ENCODE results near the gene GABRR3.

The GABRR3 gene

DNA sequence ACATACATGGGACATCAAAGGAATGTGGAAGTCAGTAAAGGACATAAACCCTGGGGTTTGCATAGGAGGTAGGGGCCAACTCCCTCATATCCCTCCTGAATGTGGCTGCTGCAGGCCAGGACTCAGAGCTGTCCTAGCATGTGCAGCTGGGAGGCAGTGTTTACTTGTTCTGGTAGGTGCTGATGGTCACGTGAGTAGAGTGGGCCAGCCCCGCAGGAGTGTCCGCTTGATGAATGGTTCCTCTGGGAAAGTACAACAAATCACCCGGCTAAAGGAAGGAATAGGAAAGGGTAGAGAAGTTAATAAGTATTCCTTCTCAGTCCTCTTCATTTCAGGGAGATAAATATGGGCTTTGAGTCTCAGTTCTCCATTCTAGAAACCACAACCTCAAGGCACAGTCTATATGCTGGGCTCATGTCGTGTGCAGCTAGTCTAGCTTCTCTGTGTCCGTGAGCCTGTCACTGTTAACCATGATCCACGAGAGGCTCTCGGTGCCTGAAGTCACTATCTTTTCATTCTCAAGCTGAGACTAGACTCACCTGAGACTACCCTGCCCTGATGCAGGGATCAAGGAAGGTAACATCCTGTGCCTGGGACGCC is 80.8 kb downstream of the GABRR3 start:
- no peak for DNase-seq

DNA sequence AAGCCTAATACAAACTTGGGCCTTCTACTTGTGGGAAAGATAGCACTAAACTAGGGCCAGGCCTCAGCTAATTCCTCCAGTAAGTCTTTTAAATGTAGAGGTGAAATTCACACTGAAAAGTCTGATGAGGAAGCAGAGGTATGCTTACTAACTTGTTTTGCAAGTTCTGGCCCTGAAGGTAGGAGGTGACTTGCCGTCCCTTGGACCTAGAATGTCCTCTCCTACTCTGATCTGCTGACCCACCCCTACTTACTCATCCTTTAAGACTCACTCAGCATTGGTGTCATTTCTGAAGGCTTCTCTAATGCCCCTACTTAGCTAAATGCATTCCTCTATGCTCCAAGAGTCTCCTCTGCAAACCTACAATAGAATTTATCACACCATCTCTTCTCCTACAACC is 82.2 kb downstream of the GABRR3 start:
- DNase-seq, result no peak

DNA sequence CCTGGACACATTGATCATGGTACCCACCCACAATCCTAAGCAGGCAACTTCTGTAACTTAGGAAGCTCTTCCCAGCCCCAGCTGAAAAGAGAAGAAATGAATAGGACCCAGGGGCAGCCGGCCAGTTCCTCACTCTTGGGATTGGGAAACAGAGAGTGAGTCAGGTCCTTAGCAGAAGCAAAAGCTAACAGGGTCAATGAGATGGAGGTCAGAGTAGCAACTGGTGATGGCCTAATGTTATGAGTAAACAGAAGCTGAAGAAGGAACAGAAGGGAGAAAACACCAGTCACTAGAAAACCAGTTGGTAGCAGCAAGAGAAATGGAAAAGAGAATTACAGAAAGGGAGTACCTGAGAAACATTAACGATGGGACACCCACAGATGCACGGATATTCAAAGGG is 82.8 kb downstream of the GABRR3 start:
- no peak for DNase-seq

DNA sequence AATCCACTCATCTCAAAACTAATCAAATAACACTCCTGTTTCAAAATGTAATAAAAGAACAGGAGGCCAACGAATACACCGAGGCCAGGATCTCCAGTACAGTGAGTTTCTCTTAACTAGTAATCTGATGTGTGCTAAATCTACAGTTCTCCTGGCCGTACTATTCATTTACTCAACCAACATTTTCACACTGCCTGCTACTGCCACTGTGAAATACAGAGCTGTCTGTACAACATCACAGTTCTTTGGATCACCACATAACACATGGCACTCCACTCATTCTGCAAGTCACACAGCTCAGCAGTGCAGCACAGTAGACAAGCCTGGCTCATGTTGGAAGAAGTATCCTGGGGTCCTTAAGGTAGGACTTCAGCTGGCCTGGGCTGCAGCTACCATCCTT is 84.8 kb downstream of the GABRR3 start:
- no peak for DNase-seq

DNA sequence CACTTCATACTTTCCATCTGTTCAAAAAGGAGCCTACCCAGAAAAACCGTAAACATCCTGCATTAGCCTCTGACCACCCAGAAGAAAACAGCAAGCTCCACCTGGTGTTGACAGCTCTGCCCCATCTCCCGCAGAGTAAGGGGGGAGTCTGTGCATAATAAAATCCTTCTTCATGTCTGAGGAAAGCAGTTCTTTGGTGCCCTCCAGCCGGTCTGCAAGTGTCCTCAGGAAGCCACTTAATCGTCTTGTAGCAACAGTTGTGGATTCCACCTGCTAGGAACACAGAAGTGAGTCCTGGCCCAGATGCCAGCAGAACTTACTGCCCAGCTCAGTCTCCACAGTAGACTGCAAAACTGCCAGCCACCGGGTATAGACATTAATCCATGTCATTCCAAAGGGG is 85.4 kb downstream of the GABRR3 start:
- no peak for DNase-seq

DNA sequence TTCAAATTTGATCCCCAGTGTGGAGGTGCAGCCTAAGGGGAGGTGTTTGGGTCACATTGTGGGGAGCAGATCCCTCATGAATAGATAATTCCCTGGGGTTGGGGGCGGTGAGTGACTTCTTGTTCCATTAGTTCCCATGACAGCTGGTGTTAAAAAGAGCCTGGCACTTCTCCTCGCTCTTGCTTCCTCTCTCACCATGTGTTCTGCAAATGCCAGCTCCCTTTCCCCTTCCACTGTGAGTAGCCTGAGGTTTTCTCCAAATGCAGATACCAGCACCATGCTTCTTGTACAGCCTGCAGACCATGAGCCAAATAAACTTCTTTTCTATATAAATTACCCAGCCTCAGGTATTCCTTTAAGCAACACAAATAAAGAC is 86.0 kb downstream of the GABRR3 start:
- DNase-seq, result no peak

DNA sequence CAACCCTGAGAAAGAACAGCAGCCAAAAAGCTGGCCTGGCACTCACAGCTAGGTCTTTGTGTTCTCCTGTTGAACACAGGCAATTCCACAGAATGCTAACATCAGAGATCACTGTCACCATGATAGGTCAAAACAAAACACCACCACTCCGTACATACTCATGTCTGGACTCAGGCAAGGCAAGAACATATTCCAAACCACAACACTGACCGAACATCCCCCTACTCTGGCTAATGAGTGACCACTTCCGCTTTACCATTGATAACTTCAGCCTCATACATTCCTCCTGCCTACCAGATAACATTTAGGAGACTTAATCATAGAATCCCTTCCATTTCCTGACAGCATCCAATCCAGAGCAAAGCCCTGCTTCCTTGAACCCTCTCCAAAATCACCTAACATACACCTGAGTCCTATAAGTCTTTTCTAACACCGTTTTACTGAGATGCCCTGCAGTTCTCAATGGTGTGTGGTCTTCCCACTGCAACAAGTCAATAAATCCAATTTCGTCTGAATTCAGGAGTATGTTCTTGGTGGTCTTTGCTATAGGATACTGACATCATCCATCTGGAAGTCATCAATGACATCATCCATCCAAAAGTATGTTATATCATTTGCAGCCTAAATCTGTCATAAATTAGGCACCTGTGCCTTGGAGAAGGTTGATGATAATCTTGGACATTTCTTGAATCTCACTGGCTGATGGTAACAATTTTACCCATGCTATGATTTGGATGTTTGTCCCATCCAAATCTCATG is 86.6 kb downstream of the GABRR3 start:
- DNase-seq, result no peak

DNA sequence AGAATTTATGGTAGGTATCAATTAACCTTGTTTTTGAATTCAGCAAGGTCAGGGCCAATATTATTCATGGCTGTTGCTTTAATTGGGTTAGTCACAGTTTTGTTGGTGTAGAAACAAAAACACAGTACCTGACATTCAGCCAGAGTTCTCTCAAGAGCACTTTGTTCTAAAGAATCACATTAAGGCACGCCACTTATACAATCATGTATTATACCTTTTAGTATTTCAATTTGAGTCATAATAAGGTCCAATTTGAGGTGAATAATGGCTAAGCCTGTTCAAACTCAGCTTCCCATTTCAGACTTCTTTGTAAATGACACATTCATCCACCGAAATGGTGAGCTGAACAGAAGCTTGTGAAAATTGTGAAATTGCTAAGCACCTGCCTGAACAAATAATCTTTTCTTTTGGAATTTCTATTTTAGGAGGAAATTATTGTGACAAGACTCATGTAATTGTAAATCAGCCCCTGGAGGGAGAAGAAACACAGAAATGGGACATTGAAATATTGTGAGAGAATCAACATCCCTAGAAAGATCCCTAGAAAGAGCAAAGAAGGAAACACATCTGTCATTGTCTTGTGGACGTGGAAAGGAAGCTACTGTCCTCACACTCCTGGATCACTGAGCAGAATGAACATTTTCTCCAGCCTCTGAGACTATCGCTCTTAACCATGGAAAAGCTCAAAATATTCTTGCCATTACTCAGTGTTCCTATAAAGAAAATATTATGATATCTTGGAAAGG is 92.1 kb downstream of the GABRR3 start:
- no peak for DNase-seq

DNA sequence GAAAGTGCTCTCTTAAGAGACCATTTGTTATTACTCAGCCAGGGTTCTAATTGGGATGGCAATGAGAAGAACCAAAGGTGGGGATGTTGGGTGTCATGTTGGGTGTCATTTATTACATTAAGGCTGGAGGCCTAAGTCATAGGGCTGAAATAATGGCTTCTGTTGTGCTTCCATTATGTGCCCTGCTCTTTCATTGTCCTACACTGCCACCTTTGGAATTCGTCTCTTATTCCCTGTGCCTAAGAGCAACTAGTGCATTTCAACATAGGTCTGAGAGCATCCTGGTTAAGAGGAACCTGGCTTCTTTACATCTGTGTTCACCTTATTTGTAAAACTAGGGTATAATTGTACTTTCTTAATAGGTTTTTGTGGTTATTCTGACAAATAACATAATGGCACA is 95.1 kb downstream of the GABRR3 start:
- no peak for DNase-seq

DNA sequence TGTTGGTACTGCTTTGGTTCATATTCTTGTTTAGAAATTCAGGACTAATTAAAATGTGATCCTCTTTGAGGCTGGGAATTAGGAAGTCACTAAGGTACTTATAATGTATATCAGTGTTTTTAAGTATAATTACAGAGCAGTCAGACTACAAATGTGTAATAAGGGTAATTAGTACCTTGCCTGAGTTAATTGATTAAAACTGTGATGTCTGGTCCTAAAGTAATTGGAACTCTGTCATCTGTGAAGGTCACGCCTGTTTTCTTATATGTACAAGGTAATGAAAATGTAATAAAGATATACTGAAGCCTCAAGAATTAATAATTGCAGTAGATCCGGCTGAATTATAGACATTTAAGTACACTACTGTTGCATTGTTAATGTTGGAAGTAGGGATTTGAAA is 95.7 kb downstream of the GABRR3 start:
- no peak for DNase-seq

DNA sequence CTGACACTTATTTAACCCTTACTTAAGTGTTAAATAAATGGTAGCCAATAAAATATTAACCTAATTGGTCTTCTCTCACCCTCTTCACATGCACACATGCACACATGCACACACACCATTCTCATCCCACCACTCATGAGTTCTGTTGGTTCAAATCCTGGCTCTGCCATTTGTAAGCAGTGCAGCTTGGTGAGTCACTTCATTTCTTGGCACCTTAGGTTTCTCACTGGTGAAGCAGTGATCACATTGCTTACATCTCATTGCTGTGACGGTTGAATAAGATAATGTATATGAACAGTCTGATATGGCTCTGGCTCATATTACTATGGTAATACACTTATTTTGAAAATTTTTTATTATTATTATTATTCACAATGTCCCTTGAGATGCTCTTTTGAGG is 96.7 kb downstream of the GABRR3 start:
- no peak for DNase-seq

DNA sequence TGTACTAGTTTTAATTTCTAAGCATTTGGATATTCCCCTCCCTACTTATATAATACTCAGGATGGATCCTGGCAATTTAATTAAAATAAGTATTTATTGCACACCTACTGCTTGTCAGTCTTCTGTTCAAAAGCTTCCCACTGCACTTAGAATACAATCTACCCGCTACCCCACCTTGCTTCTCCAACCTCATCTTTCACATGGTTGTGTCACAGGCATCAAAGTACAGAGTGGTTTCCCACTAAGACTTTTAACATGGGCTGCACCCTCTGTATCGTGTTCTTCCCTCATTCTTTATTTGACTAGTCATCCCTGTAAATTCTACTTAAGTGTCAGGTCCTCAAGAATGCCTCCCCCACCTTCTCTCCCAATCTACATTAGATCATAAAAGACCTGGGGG is 97.9 kb downstream of the GABRR3 start:
- no peak for DNase-seq

DNA sequence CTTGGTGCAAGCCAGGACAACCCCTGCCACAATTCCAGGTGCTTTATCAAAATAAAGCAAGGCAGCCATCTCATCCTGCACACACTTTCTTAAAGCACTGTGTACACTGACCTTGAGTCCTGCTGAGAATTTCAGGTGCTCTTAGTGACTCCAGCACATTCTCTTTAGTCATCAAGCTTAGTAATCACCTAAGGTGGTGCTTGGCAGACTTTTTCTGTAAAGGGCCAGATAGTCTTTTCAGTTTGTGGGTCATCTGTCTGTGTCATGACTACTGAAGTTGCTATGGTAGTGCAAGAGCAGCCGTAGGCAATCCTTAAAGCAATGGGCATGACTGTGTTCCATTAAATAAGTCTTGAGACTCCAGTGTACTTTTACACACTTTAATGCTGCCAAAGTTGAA is 99.3 kb downstream of the GABRR3 start:
- no peak for DNase-seq

Data from NCI-H1048 (cell line).